Keratinocyte (primary cell): ENCODE measurements around the gene TCERG1L. TPM values are rescaled to one million over a fixed set of nuclear protein-coding genes. Genes with fewer than 3 reads are reported as not detected.

Source experiments
- DNase-seq: peaks from one replicate; pipeline ENCODE4 v3.0.0-alpha.2; 2011; ENCODE audit warnings: low read depth, missing footprints, low spot score
- FAIRE-seq: peaks from 2 replicates; lab custom pipeline; 2011; peaks lifted over from hg19 to GRCh38; lab: Jason Lieb, UNC
- H2AFZ ChIP-seq: 2 replicates; pipeline ENCODE4 v1.6.0; 2012; ENCODE audit warnings: low read length, control low read depth, inconsistent platforms; ENCODE audit not compliant: control insufficient read depth
- H3K27ac ChIP-seq: 2 replicates; pipeline ENCODE4 v1.5.1; 2011; ENCODE audit warnings: low read length; ENCODE audit not compliant: control insufficient read depth, insufficient read depth
- H3K27me3 ChIP-seq: 3 replicates; pipeline ENCODE4 v1.6.0; 2011; ENCODE audit warnings: low read length; ENCODE audit not compliant: control insufficient read depth, insufficient read depth; ENCODE audit errors: extremely low read depth
- H3K36me3 ChIP-seq, 2 experiments: 2 replicates in 1 of 2; 3 replicates in 1 of 2; pipeline ENCODE4 v1.5.1; 2011; ENCODE audit warnings: low read length in 2 of 2, mild to moderate bottlenecking in 1 of 2; ENCODE audit not compliant: control insufficient read depth in 2 of 2, insufficient read depth in 2 of 2; ENCODE audit errors: extremely low read depth in 1 of 2
- H3K4me1 ChIP-seq: 3 replicates; pipeline ENCODE4 v1.5.1; 2011; ENCODE audit warnings: low read length; ENCODE audit not compliant: control insufficient read depth, insufficient read depth; ENCODE audit errors: extremely low read depth
- H3K4me2 ChIP-seq: 3 replicates; pipeline ENCODE4 v1.6.0; 2011; ENCODE audit warnings: low read depth, low read length; ENCODE audit not compliant: control insufficient read depth, insufficient read depth; ENCODE audit errors: extremely low read depth
- H3K4me3 ChIP-seq, 3 experiments: fragments of 200-600 bp in 1 of 3; sonication (generic) in 1 of 3; 2 replicates in 2 of 3; 3 replicates in 1 of 3; pipeline ENCODE4 v1.5.1; 2011 to 2016; ENCODE audit warnings: low read length in 3 of 3, mild to moderate bottlenecking in 3 of 3, control low read depth in 2 of 3, inconsistent platforms in 1 of 3, low read depth in 1 of 3, mixed read lengths in 1 of 3, mixed run types in 1 of 3, moderate library complexity in 1 of 3; ENCODE audit not compliant: control insufficient read depth in 2 of 3, insufficient read depth in 2 of 3; ENCODE audit errors: extremely low read depth in 1 of 3
- H3K79me2 ChIP-seq: 2 replicates; pipeline ENCODE4 v1.6.0; 2012; ENCODE audit warnings: low read length; ENCODE audit not compliant: control insufficient read depth, insufficient read depth
- H3K9ac ChIP-seq: 3 replicates; pipeline ENCODE4 v1.6.0; 2011; ENCODE audit warnings: low read length; ENCODE audit not compliant: control insufficient read depth, insufficient read depth; ENCODE audit errors: extremely low read depth
- H3K9me1 ChIP-seq: 3 replicates; pipeline ENCODE4 v1.6.0; 2011; ENCODE audit warnings: low read length; ENCODE audit not compliant: control insufficient read depth, insufficient read depth; ENCODE audit errors: extremely low read depth
- H3K9me3 ChIP-seq: 2 replicates; pipeline ENCODE4 v1.5.1; 2012; ENCODE audit warnings: low read depth, low read length; ENCODE audit not compliant: control insufficient read depth
- H4K20me1 ChIP-seq: 3 replicates; pipeline ENCODE4 v1.6.0; 2011; ENCODE audit warnings: low read length; ENCODE audit not compliant: control insufficient read depth, insufficient read depth; ENCODE audit errors: extremely low read depth
- CTCF ChIP-seq, 3 experiments: IDR thresholded peaks in 1 of 3; conservative IDR thresholded peaks in 1 of 3; optimal IDR thresholded peaks in 1 of 3; 2 replicates in 2 of 3; 3 replicates in 1 of 3; pipeline versions ENCODE3 to v1.5.1; 2011; ENCODE audit warnings: low read length in 3 of 3, mild to moderate bottlenecking in 3 of 3, moderate library complexity in 2 of 3, control low read depth in 1 of 3, inconsistent platforms in 1 of 3; ENCODE audit not compliant: insufficient read depth in 2 of 3; ENCODE audit errors: extremely low read depth in 1 of 3
- EZH2 ChIP-seq: IDR thresholded peaks from one replicate; pipeline ENCODE4 v1.6.1; 2012; ENCODE audit warnings: inconsistent platforms, mild to moderate bottlenecking, low read length, moderate library complexity
- dilution Hi-C: fragments of 300-500 bp; cut with MboI; formaldehyde crosslinking; loops from one replicate; pipeline ENCODE4 v1.7.0; 2020; ENCODE audit warnings: low sequenced_read_pairs; ENCODE audit not compliant: extremely low pct_ligation_motif_present
- polyA plus RNA-seq, 5 experiments: library from polyadenylated mRNA; depleted of rRNA in 3 of 5; stranded (reverse) in 3 of 5; stranded (forward) in 1 of 5; unstranded in 1 of 5; fragments of >200 nt; gene quantifications; 1 replicate in 1 of 5; 2 replicates in 3 of 5; 3 replicates in 1 of 5; pipeline versions ENCODE4 v1.2.1 to v1.2.3, GENCODE V29; 2011 to 2012; ENCODE audit warnings: missing spikeins in 2 of 5, low read depth in 1 of 5, low replicate concordance in 1 of 5

Gene TCERG1L
- polyA plus RNA-seq, 1 donor (not counting 4 experiments of a cell fraction or from before 2014, with no cell fraction given): not detected

- FAIRE-seq: no peak
- no peak overlapping the region for H2AFZ ChIP-seq
- no peaks in the 10 kb centered on the region for H3K27me3 ChIP-seq
These were observed 223.9 kb downstream of the TCERG1L start for GRCh38 chr10:131087464-131088215.

DNA sequence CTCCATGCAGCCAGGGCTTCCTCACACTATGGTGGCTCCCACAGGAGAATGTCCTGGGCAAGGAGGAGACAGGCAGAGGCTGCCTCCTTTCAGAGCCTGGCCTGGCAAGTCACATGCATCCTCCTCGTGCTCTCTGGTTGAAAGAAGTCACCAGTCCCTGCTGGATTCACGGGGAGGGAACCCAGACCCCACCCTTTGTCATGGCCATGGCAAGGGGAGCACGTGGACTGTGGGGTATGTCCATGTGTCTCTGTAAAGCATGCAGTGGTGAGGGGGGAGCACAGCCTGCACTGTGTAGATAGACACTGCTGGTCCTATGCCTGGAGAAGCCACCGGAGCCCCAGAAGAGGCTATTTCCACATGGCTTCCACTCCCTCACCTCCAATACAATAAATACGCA is 225.0 kb downstream of the TCERG1L start:
- no peak overlapping the region for H3K4me2 ChIP-seq
- no peak overlapping the region for H3K9ac ChIP-seq
- no peak overlapping the region for H3K4me3 ChIP-seq
- H3K36me3 ChIP-seq: no peaks in the 10 kb centered on the region
- no peaks in the 10 kb centered on the region for H3K9me1 ChIP-seq
- H4K20me1 ChIP-seq: no peaks in the 10 kb centered on the region
- H3K27me3 ChIP-seq: no peaks in the 10 kb centered on the region
- H3K9me3 ChIP-seq: peaks cover 9% of the 10 kb centered on the region
- no peak overlapping the region for H3K27ac ChIP-seq
- H3K4me1 ChIP-seq: no peaks in the 10 kb centered on the region
- dilution Hi-C loops: no loop called here
- TF ChIP-seq CTCF (optimal IDR thresholded peaks at IDR 0.05 in 1 of 3, IDR thresholded peaks at IDR 0.05 in 1 of 3, conservative IDR thresholded peaks at IDR 0.05 in 1 of 3; ENCODE audit: extremely low read depth in 1 of 3, insufficient read depth in 2 of 3, low read length in 3 of 3) (no peak), EZH2 (no peak)
- DNase-seq: no peak
- no peak overlapping the region for H2AFZ ChIP-seq
- no peaks in the 10 kb centered on the region for H3K79me2 ChIP-seq
- no peak for FAIRE-seq

More at GRCh38 chr10:131087464-131088215, 223.9 kb downstream of the TCERG1L start:
- TF ChIP-seq EZH2 (no peak), CTCF (optimal IDR thresholded peaks at IDR 0.05 in 1 of 3, IDR thresholded peaks at IDR 0.05 in 1 of 3, conservative IDR thresholded peaks at IDR 0.05 in 1 of 3; ENCODE audit: extremely low read depth in 1 of 3, insufficient read depth in 2 of 3, low read length in 3 of 3) (no peak)
- Histone ChIP-seq H3K4me3 (no peak overlapping the region), H3K36me3 (no peaks in the 10 kb centered on the region), H4K20me1 (no peaks in the 10 kb centered on the region), H3K79me2 (no peaks in the 10 kb centered on the region), H3K4me1 (no peaks in the 10 kb centered on the region), H3K9ac (no peak overlapping the region), H3K9me3 (peaks cover 7% of the 10 kb centered on the region), H3K27ac (no peak overlapping the region), H3K9me1 (no peaks in the 10 kb centered on the region), H3K4me2 (no peak overlapping the region)
- dilution Hi-C loops: no loop called here
- DNase-seq: no peak
